Pancreas (tissue), 10 donors: Measurements from ENCODE around the gene KREMEN1. TPM values are rescaled to one million over a fixed set of nuclear protein-coding genes. Genes with fewer than 3 reads are reported as not detected.

Experiments used
- ATAC-seq, 4 donors: fragments of 200-7000 bp; cut with Tn5 transposase; one replicate each; pipeline versions ENCODE4 v1.8.0 to v1.9.1; 2020; ENCODE audit warnings: mild to moderate bottlenecking in 4 of 4, moderate library complexity in 4 of 4
- DNase-seq, 6 donors: peaks; one replicate each; pipeline ENCODE4 v3.0.0-alpha.2; 2020
- FAIRE-seq: peaks from 2 replicates; lab custom pipeline; 2012; peaks lifted over from hg19 to GRCh38; lab: Jason Lieb, UNC
- H3K27ac ChIP-seq, 4 donors: fragments of 200-600 bp; sonication (generic); 1 replicate in 3 of 4; 2 replicates in 1 of 4; pipeline versions ENCODE4 v1.5.0 to v1.8.0; 2020
- H3K27me3 ChIP-seq, 4 donors: fragments of 200-600 bp; one replicate each; pipeline ENCODE4 v1.8.0; 2021
- H3K36me3 ChIP-seq, 3 donors: fragments of 200-600 bp; sonication (generic) in 1 of 3; one replicate each; pipeline versions ENCODE4 v1.5.0 to v1.8.0; 2020 to 2021
- H3K4me1 ChIP-seq, 3 donors: fragments of 200-600 bp; one replicate each; pipeline ENCODE4 v1.8.0; 2021
- H3K4me3 ChIP-seq, 4 donors: fragments of 200-600 bp; sonication (generic) in 2 of 4; one replicate each; pipeline versions ENCODE4 v1.5.0 to v1.8.0; 2020 to 2021
- H3K9me3 ChIP-seq, 4 donors: fragments of 200-600 bp; one replicate each; pipeline ENCODE4 v1.8.0; 2021
- CTCF ChIP-seq, 4 donors: fragments of 200-600 bp; sonication (generic) in 3 of 4; IDR thresholded peaks; one replicate each; pipeline versions ENCODE4 v1.5.0 to v1.8.0; 2021; ENCODE audit warnings: antibody characterized with exemption in 4 of 4
- WGBS, 2 donors: extraction: QIAGEN DNeasy Blood & Tissue Kit; methylation state at CpG; one replicate each; pipeline ENCODE4 v1.1.7; 2013; 5-methylcytosine and 5-hydroxymethylcytosine counted together
- intact Hi-C, 3 donors: fragments of 100-400 bp; cut with DNase I; formaldehyde crosslinking; loops; one replicate each; pipeline versions ENCODE4 v1.11.1 to v1.14.2; 2022
- polyA plus RNA-seq, 2 donors: library from polyadenylated mRNA; stranded (reverse); fragments of 200-250 nt; gene quantifications; one replicate each; pipeline ENCODE4 v1.2.3, GENCODE V29; 2013
- total RNA-seq, 6 donors: library from RNA; stranded (reverse); fragmentation: NEBNext Ultra II Directional in 4 of 6; extraction: Animal tissue kit (Norgen Biotek cat#: 25700) in 4 of 6; gene quantifications; one replicate each; pipeline versions ENCODE4 v1.2.1 to v1.2.4, GENCODE V29; 2021 to 2023
- donor health status: healthy with polysubstance abuse.
- donor health status: DM: no; HTN: no; CAD: no; lungs with moderate emphysema.
- donor health status: DM: no; HTN: no; CAD: no.
- donor health status: control.
- donor health status: control.
- donor health status: Bipolar disorder and iron deficiency.
- donor health status: DM: yes; HTN: yes; CAD: no.
- donor health status: DM: no; HTN: no; CAD: no.
- donor health status: DM: no; HTN: no; CAD: no.
- donor health status: DM: yes; HTN: yes; CAD: no.

The KREMEN1 gene
- total and polyA plus RNA-seq, 8 donors, result 3.3 to 8.7 (median 4.5) TPM

GRCh38 chr22:29108137-29108536 is 35.3 kb downstream of the KREMEN1 start:
- ATAC-seq (no peak), FAIRE-seq (no peak), DNase-seq (no peak)
- H3K27ac ChIP-seq, result no peak overlapping the region
- H3K36me3 ChIP-seq, result no peaks in the 10 kb centered on the region
- no peak for TF ChIP-seq CTCF (IDR thresholded peaks at IDR 0.05)
- H3K4me3 ChIP-seq, result no peak overlapping the region
- no peaks in the 10 kb centered on the region for H3K9me3 ChIP-seq
- WGBS, 2 donors, result 96 to 99% methylated on average over 5 of the region's 5 CpGs
- H3K4me1 ChIP-seq, result no peaks in the 10 kb centered on the region
- no peaks in the 10 kb centered on the region for H3K27me3 ChIP-seq
- intact Hi-C loops, result no loop called here

- DNase-seq (no peak), ATAC-seq (no peak), FAIRE-seq (no peak)
- WGBS, 2 donors, result 67 to 72% methylated on average over 4 of the region's 4 CpGs
- Histone ChIP-seq H3K9me3 (no peaks in the 10 kb centered on the region), H3K4me1 (no peaks in the 10 kb centered on the region), H3K27me3 (no peaks in the 10 kb centered on the region), H3K4me3 (no peak overlapping the region), H3K36me3 (no peaks in the 10 kb centered on the region), H3K27ac (no peak overlapping the region)
- no peak for TF ChIP-seq CTCF (IDR thresholded peaks at IDR 0.05)
- intact Hi-C loops, result no loop called here
Measured at GRCh38 chr22:29109822-29110221, 37.0 kb downstream of the KREMEN1 start.

GRCh38 chr22:29110946-29111345 is 38.1 kb downstream of the KREMEN1 start:
- no peaks in the 10 kb centered on the region for H3K36me3 ChIP-seq
- FAIRE-seq (no peak), ATAC-seq (no peak), DNase-seq (no peak)
- TF ChIP-seq CTCF (IDR thresholded peaks at IDR 0.05), result no peak
- no peaks in the 10 kb centered on the region for H3K9me3 ChIP-seq
- 92 to 93% methylated on average over 3 of the region's 3 CpGs for WGBS, 2 donors
- H3K27me3 ChIP-seq, result no peaks in the 10 kb centered on the region
- no peak overlapping the region for H3K4me3 ChIP-seq
- H3K4me1 ChIP-seq, result no peaks in the 10 kb centered on the region
- intact Hi-C loops, result no loop called here
- H3K27ac ChIP-seq, result no peak overlapping the region

GRCh38 chr22:29112121-29112520 is 39.3 kb downstream of the KREMEN1 start:
- ATAC-seq (peak in 1 of 4 donors; percentile 16), FAIRE-seq (no peak), DNase-seq (no peak)
- no peak for TF ChIP-seq CTCF (IDR thresholded peaks at IDR 0.05)
- intact Hi-C loops, result no loop called here
- Histone ChIP-seq H3K9me3 (no peaks in the 10 kb centered on the region), H3K4me3 (no peak overlapping the region), H3K36me3 (no peaks in the 10 kb centered on the region), H3K27ac (no peak overlapping the region), H3K27me3 (no peaks in the 10 kb centered on the region), H3K4me1 (no peaks in the 10 kb centered on the region)
- 87 to 90% methylated on average over 3 of the region's 3 CpGs for WGBS, 2 donors

GRCh38 chr22:29112681-29113080 is 39.8 kb downstream of the KREMEN1 start:
- intact Hi-C loops, result no loop called here

More at GRCh38 chr22:29112681-29113080, 39.8 kb downstream of the KREMEN1 start:
- H3K9me3 ChIP-seq, result no peaks in the 10 kb centered on the region
- WGBS, 2 donors, result 86 to 90% methylated on average over 7 of the region's 7 CpGs
- H3K27me3 ChIP-seq, result no peaks in the 10 kb centered on the region
- no peak for TF ChIP-seq CTCF (IDR thresholded peaks at IDR 0.05)
- no peak overlapping the region for H3K4me3 ChIP-seq
- ATAC-seq (no peak), DNase-seq (no peak), FAIRE-seq (no peak)
- H3K36me3 ChIP-seq, result no peaks in the 10 kb centered on the region
- H3K4me1 ChIP-seq, result no peaks in the 10 kb centered on the region
- no peak overlapping the region for H3K27ac ChIP-seq
